H1 (cell line): ENCODE measurements around the gene NID1. TPM values are rescaled to one million over a fixed set of nuclear protein-coding genes. Genes with fewer than 3 reads are reported as not detected.

Experiments
- ATF3 ChIP-seq: IDR thresholded peaks from 2 replicates; pipeline ENCODE4 v1.6.1; 2011; ENCODE audit warnings: low read depth, mild to moderate bottlenecking, low read length; ENCODE audit not compliant: insufficient read depth
- CTBP2 ChIP-seq: IDR thresholded peaks from 2 replicates; pipeline ENCODE4 v1.7.0; 2011; ENCODE audit warnings: borderline replicate concordance, mild to moderate bottlenecking, moderate library complexity, mixed read lengths, low read length; ENCODE audit not compliant: insufficient read depth, insufficient read length
- CTCF ChIP-seq, 3 experiments: IDR thresholded peaks; 1 replicate in 2 of 3; 2 replicates in 1 of 3; pipeline versions ENCODE4 v1.5.1 to v1.6.1; 2011; ENCODE audit warnings: low read length in 3 of 3, mild to moderate bottlenecking in 3 of 3, inconsistent platforms in 2 of 3, low read depth in 1 of 3, moderate library complexity in 1 of 3; ENCODE audit not compliant: insufficient read depth in 1 of 3; ENCODE audit errors: control extremely low read depth in 1 of 3
- GTF2F1 ChIP-seq: IDR thresholded peaks from 2 replicates; pipeline ENCODE4 v1.6.1; 2012; ENCODE audit warnings: low read depth, low read length, improper control_type of control experiment, borderline replicate concordance
- KDM1A ChIP-seq: fragments of 200-600, 300-600 bp; sonication (generic); IDR thresholded peaks from 2 replicates; pipeline ENCODE4 v1.7.1; 2016; ENCODE audit warnings: mild to moderate bottlenecking, low read length, borderline replicate concordance
- MAX ChIP-seq: IDR thresholded peaks from 2 replicates; pipeline ENCODE4 v1.6.1; 2012; ENCODE audit warnings: inconsistent platforms
- NANOG ChIP-seq: IDR thresholded peaks from 2 replicates; pipeline ENCODE4 v1.6.1; 2011; ENCODE audit warnings: low read length, low read depth, mild to moderate bottlenecking, inconsistent platforms; ENCODE audit not compliant: insufficient read depth, poor library complexity, severe bottlenecking
- POLR2A ChIP-seq, 2 experiments: IDR thresholded peaks; 1 replicate in 1 of 2; 2 replicates in 1 of 2; pipeline ENCODE4 v1.6.1; 2011; ENCODE audit warnings: low read depth in 2 of 2, low read length in 2 of 2, mild to moderate bottlenecking in 2 of 2; ENCODE audit errors: control extremely low read depth in 1 of 2
- SP1 ChIP-seq: IDR thresholded peaks from 2 replicates; pipeline ENCODE4 v1.6.1; 2011; ENCODE audit warnings: low read depth, low read length
- polyA plus RNA-seq, 7 experiments: library from polyadenylated mRNA; depleted of rRNA in 3 of 7; stranded (reverse) in 5 of 7; unstranded in 2 of 7; fragments of >200 nt in 5 of 7; fragments of 200-250 nt in 2 of 7; gene quantifications; 1 replicate in 5 of 7; 2 replicates in 1 of 7; 4 replicates in 1 of 7; pipeline versions ENCODE4 v1.2.1 to v1.2.3, GENCODE V29; 2011 to 2013; ENCODE audit warnings: missing spikeins in 2 of 7, mixed read lengths in 2 of 7
- total RNA-seq: library from RNA; stranded (reverse); fragmentation: NEBNext Ultra II Directional; extraction: Animal tissue kit (Norgen Biotek cat#: 25700); gene quantifications from 2 replicates; pipeline ENCODE4 v1.2.1, GENCODE V29; 2021

Gene NID1
- total and polyA plus RNA-seq, 2 of the 8 experiments (the other 6 are each of a cell fraction or from before 2014, with no cell fraction given): 20.9 to 25.4 TPM

GRCh38 chr1:235952950-235953615, 111.8 kb downstream of the NID1 start (continued):
- no peak for TF ChIP-seq CTCF (IDR thresholded peaks at IDR 0.05; ENCODE audit: control extremely low read depth in 1 of 3, insufficient read depth in 1 of 3, low read depth in 1 of 3, low read length in 3 of 3)
- TF ChIP-seq GTF2F1: no peak
- no peak for TF ChIP-seq SP1
- no peak for TF ChIP-seq CTBP2
- no peak for TF ChIP-seq KDM1A
- TF ChIP-seq ATF3: no peak
- TF ChIP-seq POLR2A (IDR thresholded peaks at IDR 0.05; ENCODE audit: control extremely low read depth in 1 of 2, low read depth in 2 of 2, low read length in 2 of 2): no peak
- TF ChIP-seq MAX: no peak
- TF ChIP-seq NANOG: no peak
